DOHH2 (cell line): ENCODE measurements around the gene ADAM33.

Experiments used
- CTCF ChIP-seq: fragments of 200-600 bp; sonication (generic); IDR thresholded peaks from one replicate; pipeline ENCODE4 v1.5.1; 2014; ENCODE audit warnings: antibody characterized with exemption, mild to moderate bottlenecking, low read depth, low read length; ENCODE audit not compliant: poor library complexity, severe bottlenecking
- EZH2phosphoT487 ChIP-seq: fragments of 200-600 bp; sonication (generic); IDR thresholded peaks from 2 replicates; pipeline ENCODE4 v1.6.1; 2017; ENCODE audit warnings: borderline replicate concordance, mild to moderate bottlenecking, antibody characterized with exemption, low read length, moderate library complexity, mixed read lengths

GRCh38 chr20:3686867-3687321 lies 5.1 kb upstream of the ADAM33 start:
- TF ChIP-seq CTCF (no peak), EZH2phosphoT487 (no peak)
